Prostate gland (tissue), 2 donors: ENCODE data around the gene ALOX15. TPM values are rescaled to one million over a fixed set of nuclear protein-coding genes. Genes with fewer than 3 reads are reported as not detected.
"Not testable (repeated sequence)": the region's sequence is repeated elsewhere in the genome, so short reads cannot be mapped to it uniquely, and the experiment has no call there.

ENCODE experiments used
- DNase-seq: peaks from one replicate; pipeline ENCODE4 v3.0.0-alpha.2; 2019; ENCODE audit warnings: low spot score
- H3K27ac ChIP-seq, 2 donors: fragments of 200-600 bp; sonication (generic); 2 replicates each; pipeline ENCODE4 v1.5.1; 2017 to 2019
- H3K27me3 ChIP-seq: fragments of 200-600 bp; sonication (generic); replicated peaks from 2 replicates; pipeline ENCODE4 v1.5.1; 2019; ENCODE audit not compliant: insufficient read depth
- H3K36me3 ChIP-seq, 2 donors: fragments of 200-600 bp; sonication (generic); 1 replicate in 1 of 2; 2 replicates in 1 of 2; pipeline versions ENCODE4 v1.5.1 to v1.8.1; 2017 to 2019
- H3K4me1 ChIP-seq: fragments of 200-600 bp; sonication (generic); replicated peaks from 2 replicates; pipeline ENCODE4 v1.5.1; 2019
- H3K4me3 ChIP-seq, 2 donors: fragments of 200-600 bp; sonication (generic); 2 replicates each; pipeline ENCODE4 v1.5.1; 2017 to 2019
- H3K9me3 ChIP-seq: fragments of 200-600 bp; sonication (generic); 2 replicates; pipeline ENCODE4 v1.5.1; 2017
- CTCF ChIP-seq, 4 experiments: fragments of 200-600 bp in 2 of 4; fragments of 450-650 bp in 2 of 4; sonication (generic) in 2 of 4; IDR thresholded peaks; 1 replicate in 3 of 4; 2 replicates in 1 of 4; pipeline ENCODE4 v1.5.1; 2016 to 2019; ENCODE audit warnings: antibody characterized with exemption in 4 of 4, mild to moderate bottlenecking in 2 of 4, moderate library complexity in 2 of 4
- POLR2A ChIP-seq: fragments of 450-650 bp; IDR thresholded peaks from one replicate; pipeline ENCODE4 v1.6.1; 2016; ENCODE audit warnings: antibody characterized with exemption, mild to moderate bottlenecking
- POLR2AphosphoS5 ChIP-seq: sonication (generic); formaldehyde crosslinking; IDR thresholded peaks from one replicate; pipeline ENCODE4 v1.6.1; 2017; ENCODE audit warnings: antibody characterized with exemption
- WGBS: methylation state at CpG from one replicate; pipeline ENCODE4 v1.1.5; 2018; 5-methylcytosine and 5-hydroxymethylcytosine counted together
- intact Hi-C: fragments of 100-400 bp; cut with DNase I; formaldehyde crosslinking; loops from one replicate; pipeline ENCODE4 v1.14.2; 2022
- total RNA-seq, 2 donors: library from RNA; depleted of rRNA; stranded (reverse); fragments of >200 nt; gene quantifications; one replicate each; pipeline ENCODE4 v1.1.0, GENCODE V29; 2016

ALOX15 gene
- total RNA-seq, 2 donors from 2014 or later, result 0.41 to 0.97 TPM

GRCh38 chr17:4665027-4665426 is 23.5 kb upstream of the ALOX15 start:
- no peak for DNase-seq
- no peak for TF ChIP-seq POLR2AphosphoS5
- TF ChIP-seq CTCF (IDR thresholded peaks at IDR 0.05), result no peak
- TF ChIP-seq POLR2A, result no peak
- no peaks in the 10 kb centered on the region for H3K4me1 ChIP-seq
- H3K9me3 ChIP-seq, result no peaks in the 10 kb centered on the region
- H3K4me3 ChIP-seq, result no peak overlapping the region
- intact Hi-C loops, result no loop called here
- WGBS, result 69% methylated on average over 9 of the region's 9 CpGs
- no peak overlapping the region for H3K27ac ChIP-seq
- no peaks in the 10 kb centered on the region for H3K27me3 ChIP-seq
- H3K36me3 ChIP-seq, result no peaks in the 10 kb centered on the region

GRCh38 chr17:4664230-4664629 is 22.8 kb upstream of the ALOX15 start:
- Histone ChIP-seq H3K4me3 (no peak overlapping the region), H3K9me3 (no peaks in the 10 kb centered on the region), H3K27ac (no peak overlapping the region), H3K4me1 (no peaks in the 10 kb centered on the region), H3K27me3 (no peaks in the 10 kb centered on the region), H3K36me3 (no peaks in the 10 kb centered on the region)
- WGBS, result 81% methylated on average over 9 of the region's 9 CpGs
- DNase-seq, result no peak
- intact Hi-C loops, result no loop called here
- TF ChIP-seq POLR2A (no peak), POLR2AphosphoS5 (no peak), CTCF (IDR thresholded peaks at IDR 0.05) (no peak)

- no peaks in the 10 kb centered on the region for H3K9me3 ChIP-seq
- no peak overlapping the region for H3K27ac ChIP-seq
- no peak overlapping the region for H3K4me3 ChIP-seq
- DNase-seq, result no peak
- H3K36me3 ChIP-seq, result no peaks in the 10 kb centered on the region
- H3K27me3 ChIP-seq, result no peaks in the 10 kb centered on the region
- 81% methylated on average over 8 of the region's 8 CpGs for WGBS
- intact Hi-C loops, result no loop called here
- H3K4me1 ChIP-seq, result no peaks in the 10 kb centered on the region
- no peak for TF ChIP-seq POLR2AphosphoS5
- TF ChIP-seq CTCF (IDR thresholded peaks at IDR 0.05), result no peak
- TF ChIP-seq POLR2A, result no peak
Measured at GRCh38 chr17:4663711-4664110, 22.2 kb upstream of the ALOX15 start.

- no peak overlapping the region for H3K27ac ChIP-seq
- intact Hi-C loops, result no loop called here
- no peak for DNase-seq
- no peak overlapping the region for H3K4me3 ChIP-seq
- no peaks in the 10 kb centered on the region for H3K9me3 ChIP-seq
- TF ChIP-seq CTCF (IDR thresholded peaks at IDR 0.05) (no peak), POLR2A (no peak), POLR2AphosphoS5 (no peak)
- no peaks in the 10 kb centered on the region for H3K36me3 ChIP-seq
- whole genome bisulfite sequencing, result 70% methylated on average over 6 of the region's 6 CpGs
- H3K4me1 ChIP-seq, result no peaks in the 10 kb centered on the region
- no peaks in the 10 kb centered on the region for H3K27me3 ChIP-seq
Measured at GRCh38 chr17:4658478-4659305, 17.2 kb upstream of the ALOX15 start.

GRCh38 chr17:4657678-4658077 is 16.2 kb upstream of the ALOX15 start:
- H3K4me1 ChIP-seq, result no peaks in the 10 kb centered on the region
- no peaks in the 10 kb centered on the region for H3K9me3 ChIP-seq
- 100% methylated on average over 2 of the region's 2 CpGs for WGBS
- TF ChIP-seq POLR2AphosphoS5 (no peak), POLR2A (no peak), CTCF (IDR thresholded peaks at IDR 0.05) (no peak)
- no peak for DNase-seq
- no peaks in the 10 kb centered on the region for H3K27me3 ChIP-seq
- H3K36me3 ChIP-seq, result no peaks in the 10 kb centered on the region
- intact Hi-C loops, result no loop called here
- no peak overlapping the region for H3K4me3 ChIP-seq
- no peak overlapping the region for H3K27ac ChIP-seq

- 83% methylated on average over 7 of the region's 7 CpGs for WGBS
- H3K4me3 ChIP-seq, DNase-seq, H3K27me3 ChIP-seq, H3K27ac ChIP-seq, H3K4me1 ChIP-seq, H3K9me3 ChIP-seq, H3K36me3 ChIP-seq, intact Hi-C loops: not testable (repeated sequence)
Measured at GRCh38 chr17:4655933-4656332, 14.5 kb upstream of the ALOX15 start.
